GM21717 (cell line): Measurements from ENCODE around the gene METAP1D.
"Not testable (repeated sequence)": the region's sequence is repeated elsewhere in the genome, so short reads cannot be mapped to it uniquely, and the experiment has no call there.

Experiments
- ATAC-seq: cut with Tn5 transposase; IDR thresholded peaks from one replicate; pipeline ENCODE4 v1.9.1; 2021; ENCODE audit warnings: mild to moderate bottlenecking, moderate library complexity; ENCODE audit not compliant: unreplicated experiment

The METAP1D gene

GRCh38 chr2:172047566-172048507 lies 48.1 kb downstream of the METAP1D start:
- no peak for ATAC-seq

GRCh38 chr2:172048508-172049503 lies 49.1 kb downstream of the METAP1D start:
- ATAC-seq, result no peak

- no peak for ATAC-seq
These were observed 49.9 kb downstream of the METAP1D start for GRCh38 chr2:172049567-172050120.

DNA sequence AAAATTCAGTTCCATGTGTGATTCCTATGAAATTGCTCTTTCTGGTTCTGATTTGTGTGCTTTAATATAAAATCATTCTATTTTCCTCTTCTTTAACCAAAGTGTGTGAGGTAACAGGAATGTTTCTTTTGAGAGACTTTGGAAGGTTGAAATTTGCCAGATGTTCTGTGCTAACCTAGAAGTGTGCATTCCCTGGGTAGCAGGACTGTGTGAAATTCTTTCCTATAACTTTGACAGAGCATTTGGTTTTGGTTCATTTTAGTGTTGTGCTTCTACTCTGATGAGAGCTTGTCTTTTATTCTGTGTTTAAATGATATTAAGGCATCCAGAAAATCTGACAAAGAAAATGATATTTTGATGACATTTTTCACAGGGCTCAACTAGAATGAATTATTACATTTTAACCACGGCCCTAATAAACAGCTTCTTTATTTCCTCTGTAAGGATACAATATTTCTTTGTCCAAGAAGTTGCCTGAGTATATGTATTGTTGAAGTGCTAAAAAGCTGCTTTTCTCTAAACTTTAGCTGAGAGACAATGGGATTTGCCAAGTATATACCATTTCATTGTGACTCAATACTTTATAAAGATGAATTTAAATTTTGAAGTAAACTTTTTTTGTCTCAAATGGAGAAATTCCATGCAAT lies 50.8 kb downstream of the METAP1D start:
- no peak for ATAC-seq

DNA sequence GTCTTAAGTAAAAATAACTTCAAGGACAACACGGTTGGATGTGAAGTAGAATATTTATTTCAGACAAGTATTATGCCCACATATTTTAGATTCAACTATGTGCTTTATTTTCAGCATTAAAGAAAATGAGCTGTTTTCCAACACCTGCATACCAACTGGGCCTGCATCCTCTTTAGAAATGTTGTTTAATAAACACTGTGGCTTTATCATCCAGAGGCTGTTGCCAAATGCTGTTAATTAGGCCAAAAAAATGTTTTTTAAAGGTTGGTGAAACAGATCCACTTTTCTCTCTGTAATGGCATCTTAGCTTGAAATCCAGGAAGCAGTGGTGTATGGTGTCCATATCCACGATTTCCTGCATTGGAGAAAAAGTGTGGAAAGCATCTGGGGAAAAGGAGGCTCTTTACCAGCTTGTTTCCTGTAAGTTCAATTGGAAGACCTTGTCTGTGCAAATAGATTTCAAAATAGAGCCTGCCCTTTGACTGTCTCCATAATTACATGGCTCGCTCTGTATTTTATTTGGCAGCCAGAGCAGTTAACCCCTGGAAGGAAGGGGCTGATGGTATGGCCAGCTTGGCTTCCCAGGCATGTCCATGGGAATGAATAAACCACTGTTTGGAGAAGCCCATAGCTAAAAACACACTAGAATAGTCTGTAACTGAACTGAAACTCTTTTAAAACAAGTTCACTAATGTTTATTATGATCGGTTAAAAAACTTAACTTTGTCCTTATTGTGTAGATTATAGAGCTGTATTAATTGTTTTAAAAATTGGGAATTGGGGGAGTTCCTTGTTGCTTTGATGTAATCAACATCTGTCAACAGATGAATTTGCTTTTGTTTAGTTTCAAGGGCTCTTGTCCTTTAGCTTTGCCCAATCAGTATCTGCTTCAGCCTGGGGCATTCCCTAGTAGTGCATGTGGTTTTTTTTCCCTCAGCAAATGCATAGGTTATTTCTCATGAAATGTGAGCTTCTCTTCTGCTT lies 52.5 kb downstream of the METAP1D start:
- no peak for ATAC-seq

DNA sequence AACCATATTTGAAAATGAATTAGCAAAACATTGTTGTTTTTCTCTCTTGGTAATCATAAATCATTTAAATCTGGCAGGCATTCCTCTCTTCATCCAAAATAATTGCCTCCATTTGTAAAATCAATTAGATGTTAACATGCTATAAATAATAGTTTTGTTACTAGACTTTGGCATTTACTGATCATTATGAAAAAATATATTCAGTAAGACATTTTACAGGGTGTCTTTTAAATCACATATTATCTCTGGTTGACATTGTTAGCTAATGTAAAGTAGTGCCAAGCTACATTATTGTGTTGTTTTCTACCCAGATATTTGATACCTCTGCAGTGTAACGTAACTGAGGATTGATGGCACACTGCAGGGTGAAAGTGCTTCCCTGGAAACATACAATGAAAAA lies 53.7 kb downstream of the METAP1D start:
- no peak for ATAC-seq

- no peak for ATAC-seq
These were observed 56.5 kb downstream of the METAP1D start for GRCh38 chr2:172056293-172056692.

GRCh38 chr2:172058660-172059059 lies 58.9 kb downstream of the METAP1D start:
- no peak for ATAC-seq

DNA sequence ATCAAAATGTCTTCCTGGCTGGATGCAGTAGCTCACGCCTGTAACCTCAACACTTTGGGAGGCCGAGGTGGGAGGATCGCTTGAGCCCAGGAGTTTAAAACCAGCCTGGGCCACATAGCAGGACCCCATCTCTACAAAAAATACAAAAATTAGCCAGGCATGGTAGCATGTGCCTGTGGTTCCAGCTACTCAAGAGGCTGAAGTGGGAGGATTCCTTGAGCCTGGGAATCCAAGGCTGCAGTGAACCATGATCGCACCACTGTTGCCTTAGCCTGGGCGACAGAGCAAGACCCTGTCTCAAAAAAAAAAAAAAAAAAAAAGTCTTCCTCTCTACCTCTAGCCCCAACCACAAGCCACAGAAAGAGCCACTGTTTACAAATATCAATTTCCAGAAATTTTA lies 60.4 kb downstream of the METAP1D start:
- ATAC-seq, result not testable (repeated sequence)

- no peak for ATAC-seq
These were observed 62.8 kb downstream of the METAP1D start for GRCh38 chr2:172062402-172063004.

GRCh38 chr2:172063446-172063845 lies 63.7 kb downstream of the METAP1D start:
- ATAC-seq, result no peak

DNA sequence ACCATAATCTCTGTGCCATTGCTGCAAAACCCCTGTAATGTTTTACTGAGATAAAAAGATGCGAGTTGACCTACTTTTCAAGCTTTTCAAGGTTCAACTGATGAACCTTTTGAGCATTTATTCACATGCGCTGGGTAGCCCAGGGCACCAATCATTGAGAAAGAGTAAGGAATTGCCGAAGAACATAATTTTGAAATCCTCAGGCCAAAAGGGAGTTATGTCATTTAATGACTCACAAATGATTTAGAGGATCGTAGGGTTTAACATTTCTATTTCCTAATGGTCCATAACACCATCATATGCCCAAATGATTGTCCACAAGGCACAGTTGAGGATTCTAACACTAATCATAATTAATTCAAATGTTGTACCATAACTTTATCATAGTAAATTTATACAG lies 65.4 kb downstream of the METAP1D start:
- no peak for ATAC-seq

GRCh38 chr2:172066394-172066886 lies 66.7 kb downstream of the METAP1D start:
- ATAC-seq, result no peak

GRCh38 chr2:172067905-172068304 lies 68.2 kb downstream of the METAP1D start:
- ATAC-seq, result not testable (repeated sequence)

DNA sequence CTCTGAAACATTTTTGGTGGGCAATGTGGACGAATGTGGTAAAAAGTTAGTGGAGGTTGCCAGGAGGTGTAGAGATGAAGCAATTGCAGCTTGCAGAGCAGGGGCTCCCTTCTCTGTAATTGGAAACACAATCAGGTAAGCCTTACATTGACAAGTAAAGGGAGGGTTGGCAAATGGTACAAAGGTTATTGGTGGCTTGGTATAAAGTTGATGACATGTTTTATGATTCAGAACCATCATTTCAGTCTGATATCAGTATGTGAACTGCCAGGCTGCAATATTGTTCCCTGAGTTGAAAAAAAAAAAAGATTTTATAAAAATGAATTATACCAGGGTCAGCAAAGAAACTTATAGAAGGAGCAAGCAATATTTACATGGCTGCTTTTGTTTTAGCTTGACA lies 71.2 kb downstream of the METAP1D start:
- no peak for ATAC-seq

DNA sequence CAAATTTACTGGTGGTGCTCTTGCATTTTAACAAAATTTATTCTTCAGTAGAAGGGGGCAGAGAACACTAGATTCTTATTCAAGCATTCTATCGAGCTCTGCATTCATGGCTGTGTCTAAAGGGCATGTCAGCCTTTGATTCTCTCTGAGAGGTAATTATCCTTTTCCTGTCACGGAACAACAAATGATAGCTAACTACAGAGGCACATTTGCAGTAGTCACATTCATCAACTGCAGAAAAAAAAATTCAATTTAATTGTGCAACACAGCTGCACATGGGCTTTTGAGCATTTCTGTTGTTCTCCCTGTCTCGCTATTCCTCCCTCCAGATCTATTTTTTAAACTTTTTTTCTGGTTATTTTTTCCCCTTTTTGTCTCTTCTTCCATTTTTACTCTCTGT lies 72.5 kb downstream of the METAP1D start:
- ATAC-seq, result no peak

GRCh38 chr2:172072706-172073105 lies 73.0 kb downstream of the METAP1D start:
- ATAC-seq, result no peak

GRCh38 chr2:172073518-172073917 lies 73.8 kb downstream of the METAP1D start:
- ATAC-seq, result no peak

DNA sequence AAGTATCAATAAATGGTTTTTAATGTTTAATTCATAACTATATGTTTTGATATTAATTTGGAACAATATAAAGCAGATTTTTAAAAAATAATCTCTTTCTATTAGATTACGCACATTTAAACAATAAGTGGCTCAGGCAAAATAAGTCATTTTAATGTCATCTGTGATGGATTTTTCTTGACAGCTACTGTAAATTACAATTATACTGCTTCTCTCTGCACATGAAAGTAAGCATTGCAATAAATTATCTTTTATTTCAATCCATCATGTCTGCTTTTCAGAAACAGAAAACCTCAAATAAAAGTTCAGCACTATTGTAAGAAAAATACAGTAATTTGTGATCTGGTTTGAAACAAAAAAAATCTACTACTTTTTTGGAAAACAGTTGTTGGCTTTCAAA lies 74.5 kb downstream of the METAP1D start:
- ATAC-seq, result no peak
